ENCODE data around the gene AMOTL1. TPM values are rescaled to one million over a fixed set of nuclear protein-coding genes. Genes with fewer than 3 reads are reported as not detected.

Gene AMOTL1
- total RNA-seq, 1 experiment from 2014 or later: 32.6 TPM

DNA sequence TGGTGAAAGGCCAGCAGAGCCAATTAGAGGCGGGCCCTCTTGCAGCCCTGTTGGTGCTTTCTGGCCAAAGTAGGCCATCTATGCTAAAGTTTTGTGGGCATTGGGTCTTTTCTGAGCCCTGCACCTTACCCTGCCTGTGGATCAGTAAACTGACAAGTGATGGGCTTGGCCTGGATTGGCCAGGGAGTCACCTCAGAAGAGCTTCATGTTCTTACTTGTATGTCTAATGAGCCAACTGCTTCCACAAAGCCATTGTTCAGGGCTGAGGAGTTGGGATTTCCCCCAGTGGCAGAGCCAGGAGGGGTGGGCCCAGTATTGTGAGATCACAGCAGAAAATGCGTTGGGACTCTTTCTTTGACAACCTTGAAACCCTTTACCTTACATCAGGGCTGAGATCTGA lies 114.8 kb downstream of the AMOTL1 start:
- Histone ChIP-seq H3K36me3 (ENCODE audit: low read depth, low read length) (peaks cover 5% of the 10 kb centered on the region; the same call in 1 of the 2 replicates), H3K9me2 (replicated peaks; ENCODE audit: low read length) (no peaks in the 10 kb centered on the region), H2AFZ (ENCODE audit: low read length) (no peak overlapping the region), H3K27ac (ENCODE audit: low read length) (no peak overlapping the region), H3K27me3 (ENCODE audit: low read length) (no peaks in the 10 kb centered on the region), H3K4me2 (ENCODE audit: low read length) (no peak overlapping the region), H3K79me2 (ENCODE audit: low read length) (no peaks in the 10 kb centered on the region), H3F3A (ENCODE audit: low read length, unreplicated experiment) (no peaks in the 10 kb centered on the region), H3K9me3 (ENCODE audit: low read length) (no peaks in the 10 kb centered on the region), H3K4me3 (ENCODE audit: low read length) (no peak overlapping the region), H4K20me1 (ENCODE audit: low read length) (no peaks in the 10 kb centered on the region), H3K9ac (ENCODE audit: low read length) (no peak overlapping the region), H3K4me1 (ENCODE audit: insufficient read depth, low read length) (peaks cover 46% of the 10 kb centered on the region)
- no peak for ATAC-seq
- ChIA-PET CTCF (no interaction called here), POLR2A (ENCODE audit: unreplicated experiment) (interaction anchor here (0.7 kb wide), 1 partner anchor 51 kb away, joined by 3 read pairs; no protein-coding TSS in a partner anchor)
- TF ChIP-seq EZH2phosphoT487 (IDR thresholded peaks at IDR 0.05; ENCODE audit: borderline replicate concordance, low read length) (no peak), EZH2 (IDR thresholded peaks at IDR 0.05; ENCODE audit: low read length, unreplicated experiment) (no peak)
- BruUV-seq (replicated peaks): no TSS peak
- intact Hi-C loops (cut with micrococcal nuclease): loop anchor here (5.0 to 10.0 kb wide), 2 partner anchors 261 to 348 kb away; no protein-coding TSS in a partner anchor
- DNase-seq: no peak

DNA sequence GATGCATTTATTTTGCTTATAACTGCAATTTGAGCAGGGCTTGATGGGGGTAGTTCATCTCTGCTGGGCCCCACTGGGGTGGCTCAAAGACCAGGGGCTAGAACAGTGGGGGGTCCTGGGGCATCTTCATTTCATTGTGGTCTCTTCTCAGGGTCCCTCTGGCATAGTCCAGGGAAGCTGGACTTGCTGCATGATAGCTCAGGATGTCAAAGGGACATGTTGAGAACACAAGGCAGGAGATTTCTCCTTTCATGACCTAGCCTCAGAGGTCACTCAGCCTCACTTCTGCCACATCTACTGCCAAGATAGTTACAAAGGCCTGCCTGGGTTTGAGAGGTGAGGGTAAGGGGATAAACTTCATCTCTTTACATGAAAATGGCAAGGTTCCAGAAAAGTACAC lies 115.7 kb downstream of the AMOTL1 start:
- no TSS peak for BruUV-seq (replicated peaks)
- H3K9me2 ChIP-seq (replicated peaks; ENCODE audit: low read length): no peaks in the 10 kb centered on the region
- H3K27me3 ChIP-seq (ENCODE audit: low read length): no peaks in the 10 kb centered on the region
- POLR2A ChIA-PET (ENCODE audit: unreplicated experiment): no interaction called here
- H3K4me3 ChIP-seq (ENCODE audit: low read length): no peak overlapping the region
- H3K9ac ChIP-seq (ENCODE audit: low read length): no peak overlapping the region
- H3K79me2 ChIP-seq (ENCODE audit: low read length): no peaks in the 10 kb centered on the region
- ATAC-seq (no peak), DNase-seq (no peak)
- TF ChIP-seq EZH2 (IDR thresholded peaks at IDR 0.05; ENCODE audit: low read length, unreplicated experiment) (no peak), CTCF (conservative IDR thresholded peaks at IDR 0.05; ENCODE audit: low read depth, low read length) (no peak), EZH2phosphoT487 (IDR thresholded peaks at IDR 0.05; ENCODE audit: borderline replicate concordance, low read length) (no peak)
- intact Hi-C loops (cut with micrococcal nuclease): loop anchor here (5.0 to 10.0 kb wide), 2 partner anchors 262 to 349 kb away; no protein-coding TSS in a partner anchor
- H2AFZ ChIP-seq (ENCODE audit: low read length): no peak overlapping the region
- H4K20me1 ChIP-seq (ENCODE audit: low read length): no peaks in the 10 kb centered on the region
- CTCF ChIA-PET: no interaction called here
- no peaks in the 10 kb centered on the region for H3K9me3 ChIP-seq (ENCODE audit: low read length)
- H3K27ac ChIP-seq (ENCODE audit: low read length): no peak overlapping the region
- peaks cover 45% of the 10 kb centered on the region for H3K4me1 ChIP-seq (ENCODE audit: insufficient read depth, low read length)
- no peaks in the 10 kb centered on the region for H3F3A ChIP-seq (ENCODE audit: low read length, unreplicated experiment)
- no peak overlapping the region for H3K4me2 ChIP-seq (ENCODE audit: low read length)
- H3K36me3 ChIP-seq (ENCODE audit: low read depth, low read length): 0 out of 2 replicates have a peak, but pooled peaks cover 3% of the 10 kb centered on the region

DNA sequence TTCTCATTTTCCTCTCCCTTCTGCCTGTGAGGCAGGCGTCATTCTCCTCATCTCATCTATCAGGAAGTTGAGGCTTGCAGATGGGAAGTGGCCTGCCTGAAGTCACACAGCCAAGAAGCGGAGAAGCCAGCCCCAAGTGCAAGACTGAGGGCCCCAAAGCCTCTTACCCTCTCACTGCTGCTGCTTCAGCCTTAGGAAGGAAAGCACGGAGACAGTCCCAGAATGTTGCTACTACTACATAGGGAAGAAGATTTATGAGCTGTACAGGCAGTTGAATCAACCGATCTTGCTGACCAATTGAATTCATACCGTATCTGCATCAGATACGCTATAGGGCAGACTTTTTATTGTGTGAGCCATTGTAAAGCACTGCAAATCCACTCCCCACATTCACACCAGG lies 116.2 kb downstream of the AMOTL1 start:
- CTCF ChIA-PET: interaction anchor here (1.2 to 1.6 kb wide), 2 partner anchors 84 to 98 kb away, joined by 3 to 5 read pairs; no protein-coding TSS in a partner anchor
- no peak overlapping the region for H3K27ac ChIP-seq (ENCODE audit: low read length)

More for the DNA sequence above, 116.2 kb downstream of the AMOTL1 start:
- no peak for TF ChIP-seq CTCF (conservative IDR thresholded peaks at IDR 0.05; ENCODE audit: low read depth, low read length)
- no peak for TF ChIP-seq EZH2phosphoT487 (IDR thresholded peaks at IDR 0.05; ENCODE audit: borderline replicate concordance, low read length)
- no peak for TF ChIP-seq EZH2 (IDR thresholded peaks at IDR 0.05; ENCODE audit: low read length, unreplicated experiment)
- H3K79me2 ChIP-seq (ENCODE audit: low read length): no peaks in the 10 kb centered on the region
- no peak overlapping the region for H3K4me3 ChIP-seq (ENCODE audit: low read length)
- no peak for ATAC-seq
- H3K9me3 ChIP-seq (ENCODE audit: low read length): no peaks in the 10 kb centered on the region
- DNase-seq: no peak
- H3F3A ChIP-seq (ENCODE audit: low read length, unreplicated experiment): no peaks in the 10 kb centered on the region
- H4K20me1 ChIP-seq (ENCODE audit: low read length): no peaks in the 10 kb centered on the region
- no peaks in the 10 kb centered on the region for H3K27me3 ChIP-seq (ENCODE audit: low read length)
- POLR2A ChIA-PET (ENCODE audit: unreplicated experiment): interaction anchor here (1.0 kb wide), 1 partner anchor 39 kb away, joined by 3 read pairs; no protein-coding TSS in a partner anchor
- H3K4me1 ChIP-seq (ENCODE audit: insufficient read depth, low read length): peaks cover 40% of the 10 kb centered on the region
- no peak overlapping the region for H3K9ac ChIP-seq (ENCODE audit: low read length)
- no peaks in the 10 kb centered on the region for H3K9me2 ChIP-seq (replicated peaks; ENCODE audit: low read length)
- 0 out of 2 replicates have a peak, but pooled peaks cover 3% of the 10 kb centered on the region for H3K36me3 ChIP-seq (ENCODE audit: low read depth, low read length)
- no peak overlapping the region for H2AFZ ChIP-seq (ENCODE audit: low read length)
- BruUV-seq (replicated peaks): no TSS peak
- no peak overlapping the region for H3K4me2 ChIP-seq (ENCODE audit: low read length)
- intact Hi-C loops (cut with micrococcal nuclease): loop anchor here (5.0 to 10.0 kb wide), 2 partner anchors 262 to 350 kb away; no protein-coding TSS in a partner anchor
